GM12873 (cell line): ENCODE data around the gene OTP.

Experiments
- TF ChIP-seq, protein P1 (sequence below): IDR thresholded peaks from 2 replicates; pipeline ENCODE4 v1.5.1; 2012; ENCODE audit warnings: low read depth, mild to moderate bottlenecking, moderate library complexity, low read length, control low read depth; ENCODE audit not compliant: insufficient read depth; ENCODE audit errors: missing control alignments

OTP gene

DNA sequence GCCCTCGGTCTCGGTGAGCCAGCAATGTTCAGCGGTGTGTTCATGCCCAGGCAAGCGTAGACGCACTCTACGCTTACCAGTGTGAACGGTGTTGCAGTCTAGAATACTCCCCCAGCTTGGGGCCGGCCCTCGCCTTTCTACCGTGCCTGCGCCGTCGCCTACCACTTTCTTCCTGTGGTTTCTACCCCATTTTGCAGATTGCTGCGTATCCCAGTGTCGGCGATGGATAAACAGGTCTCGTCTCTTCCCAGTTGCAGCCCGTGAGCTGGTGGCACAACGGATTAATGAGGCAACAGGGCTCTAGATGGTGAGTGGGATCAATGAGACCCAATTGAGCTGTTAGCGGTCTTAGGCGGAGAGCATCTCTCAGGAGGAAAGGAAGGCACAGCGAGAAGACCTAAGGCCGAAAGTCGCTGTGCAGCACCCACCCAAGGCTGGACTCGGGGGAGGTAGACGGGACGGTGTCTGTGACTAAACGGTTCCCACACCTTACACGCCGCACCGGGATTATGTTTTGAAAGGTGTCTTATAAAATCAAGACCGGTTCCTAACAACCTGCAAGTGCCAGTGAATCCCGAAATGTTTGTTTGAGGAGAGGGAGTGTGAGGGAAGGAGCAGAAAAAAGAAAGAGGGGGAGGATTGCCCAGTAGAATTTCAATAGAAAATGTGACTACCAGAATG lies 5.8 kb downstream of the OTP start:
- TF ChIP-seq, protein P1, sequence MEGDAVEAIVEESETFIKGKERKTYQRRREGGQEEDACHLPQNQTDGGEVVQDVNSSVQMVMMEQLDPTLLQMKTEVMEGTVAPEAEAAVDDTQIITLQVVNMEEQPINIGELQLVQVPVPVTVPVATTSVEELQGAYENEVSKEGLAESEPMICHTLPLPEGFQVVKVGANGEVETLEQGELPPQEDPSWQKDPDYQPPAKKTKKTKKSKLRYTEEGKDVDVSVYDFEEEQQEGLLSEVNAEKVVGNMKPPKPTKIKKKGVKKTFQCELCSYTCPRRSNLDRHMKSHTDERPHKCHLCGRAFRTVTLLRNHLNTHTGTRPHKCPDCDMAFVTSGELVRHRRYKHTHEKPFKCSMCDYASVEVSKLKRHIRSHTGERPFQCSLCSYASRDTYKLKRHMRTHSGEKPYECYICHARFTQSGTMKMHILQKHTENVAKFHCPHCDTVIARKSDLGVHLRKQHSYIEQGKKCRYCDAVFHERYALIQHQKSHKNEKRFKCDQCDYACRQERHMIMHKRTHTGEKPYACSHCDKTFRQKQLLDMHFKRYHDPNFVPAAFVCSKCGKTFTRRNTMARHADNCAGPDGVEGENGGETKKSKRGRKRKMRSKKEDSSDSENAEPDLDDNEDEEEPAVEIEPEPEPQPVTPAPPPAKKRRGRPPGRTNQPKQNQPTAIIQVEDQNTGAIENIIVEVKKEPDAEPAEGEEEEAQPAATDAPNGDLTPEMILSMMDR: no peak

DNA sequence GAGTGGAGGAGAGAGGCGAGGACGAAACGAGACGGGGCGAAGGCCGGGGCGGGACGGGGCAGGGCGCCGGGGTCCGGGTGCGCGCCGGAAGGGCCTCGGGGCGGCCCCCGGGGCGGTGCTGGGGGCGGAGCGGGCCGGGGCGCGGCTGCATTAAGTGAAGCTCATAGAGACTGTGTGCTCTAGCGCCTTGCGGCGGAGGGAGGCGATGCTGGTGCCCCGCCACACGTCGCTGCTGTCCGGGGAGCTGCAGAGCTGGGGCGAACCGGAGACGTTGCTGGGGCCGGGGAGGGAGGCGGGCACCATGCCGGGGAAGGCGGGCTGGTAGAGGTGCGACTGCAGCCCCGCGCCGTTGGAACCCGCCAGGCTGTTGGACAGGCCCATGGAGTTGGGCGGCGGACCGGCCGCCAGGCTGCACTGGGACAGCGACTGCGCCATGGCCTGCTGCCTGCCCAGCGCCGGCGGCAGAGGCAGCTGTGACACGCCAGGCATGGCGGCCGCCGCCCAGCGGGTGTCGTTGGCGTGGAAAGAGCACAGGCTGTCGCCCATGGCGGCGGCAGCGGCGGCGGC lies 8.3 kb downstream of the OTP start:
- TF ChIP-seq, protein P1: peak; percentile 42

DNA sequence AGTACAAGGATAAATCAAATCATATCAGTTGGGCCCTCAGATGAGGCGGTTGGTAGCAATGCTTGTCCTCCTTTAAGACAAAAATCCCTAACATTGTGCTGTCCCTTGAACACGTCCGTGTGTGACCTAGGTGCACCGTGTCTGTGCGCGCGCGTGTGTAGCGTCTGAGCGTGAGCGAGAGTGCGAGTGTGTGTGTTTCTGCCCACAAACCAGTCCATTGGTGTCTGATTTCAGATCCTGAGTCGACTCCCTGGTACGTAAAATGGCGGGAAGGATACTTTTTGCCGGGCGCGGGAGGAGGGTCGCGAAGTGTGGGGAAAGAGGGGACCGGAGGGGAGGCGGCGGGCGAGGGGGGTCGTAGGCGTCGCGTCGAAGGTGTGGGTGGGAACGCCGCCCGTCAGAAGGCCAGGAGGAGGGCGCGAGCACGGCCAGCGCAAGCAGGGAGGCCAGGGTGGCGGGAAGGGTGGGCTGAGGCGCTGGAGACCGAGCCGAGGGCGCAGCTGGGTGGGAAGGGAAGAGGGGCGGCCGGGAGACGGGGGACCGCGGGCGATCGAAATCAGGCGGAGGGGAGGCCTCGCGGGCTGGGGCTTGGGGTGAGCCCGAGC lies 8.9 kb downstream of the OTP start:
- TF ChIP-seq, protein P1: no peak

DNA sequence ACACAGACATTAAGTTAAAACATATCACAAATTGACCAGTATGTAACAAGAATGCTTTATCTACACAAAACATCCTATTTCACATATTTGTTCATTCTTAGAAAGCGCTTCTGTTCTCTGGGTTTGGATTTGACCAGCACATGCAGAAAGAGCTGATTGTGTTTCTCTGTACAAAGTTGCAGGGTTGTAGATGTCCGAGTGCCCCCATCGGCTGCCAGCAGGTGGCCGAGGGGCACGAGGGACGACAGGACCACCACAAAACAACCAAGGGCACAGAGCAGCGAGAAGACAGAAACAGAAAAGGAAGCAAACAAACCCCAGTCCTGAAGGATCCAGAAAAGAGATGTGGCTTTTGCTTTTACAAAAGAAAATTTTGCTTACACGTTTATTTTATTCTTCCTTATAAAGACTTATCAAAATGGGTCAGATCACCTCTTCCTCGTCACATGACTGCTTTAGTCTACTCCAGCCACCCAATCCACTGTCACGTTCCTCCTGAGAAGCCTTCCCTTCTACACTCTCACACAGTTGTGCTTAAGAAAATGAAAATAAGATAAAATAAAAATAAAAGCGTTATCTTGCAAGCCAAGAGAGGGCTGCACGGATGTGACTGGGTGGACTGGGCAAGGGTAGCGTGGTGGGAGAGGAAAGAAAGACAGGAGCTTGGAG lies 9.5 kb downstream of the OTP start:
- TF ChIP-seq, protein P1: peak; percentile 7

DNA sequence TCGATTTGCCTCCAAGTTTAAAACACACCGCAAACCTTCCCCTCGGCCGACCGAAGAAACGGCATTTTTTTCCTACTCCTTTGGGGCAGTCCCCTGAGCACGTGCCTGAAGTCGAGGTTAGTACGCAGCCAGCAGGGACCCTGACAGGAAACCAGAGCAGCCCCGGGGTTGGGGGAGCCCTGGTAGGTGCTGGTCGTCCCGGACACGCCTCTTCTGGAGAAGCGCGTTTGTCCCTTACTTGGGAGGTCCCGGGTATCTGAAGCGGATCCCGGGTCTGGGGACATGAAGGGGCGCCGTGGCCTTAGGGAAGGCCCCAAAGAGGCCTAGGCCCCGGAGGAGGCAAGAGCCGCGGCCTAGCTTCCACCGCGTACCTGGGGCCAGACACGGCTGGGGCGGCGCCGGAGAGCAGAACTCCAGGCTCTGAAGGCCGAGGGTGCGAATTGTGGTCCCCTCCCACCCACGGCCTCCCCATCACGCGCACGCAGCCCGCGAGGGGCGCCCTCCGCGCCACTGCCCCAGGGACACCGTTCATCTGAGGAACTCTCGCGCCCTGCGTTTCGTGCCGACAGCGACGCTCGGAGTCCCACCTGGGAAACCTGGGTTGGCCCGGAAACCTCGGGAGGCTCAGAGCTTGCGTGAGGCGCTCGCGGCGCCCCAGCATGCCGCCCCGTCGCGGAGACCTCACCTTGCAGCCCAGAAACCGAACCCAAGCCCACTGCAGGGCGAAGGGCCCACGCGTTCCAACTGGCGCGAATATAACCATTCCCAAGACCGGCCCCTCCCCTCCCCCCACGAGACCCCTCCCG lies 10.4 kb downstream of the OTP start:
- TF ChIP-seq, protein P1: no peak

DNA sequence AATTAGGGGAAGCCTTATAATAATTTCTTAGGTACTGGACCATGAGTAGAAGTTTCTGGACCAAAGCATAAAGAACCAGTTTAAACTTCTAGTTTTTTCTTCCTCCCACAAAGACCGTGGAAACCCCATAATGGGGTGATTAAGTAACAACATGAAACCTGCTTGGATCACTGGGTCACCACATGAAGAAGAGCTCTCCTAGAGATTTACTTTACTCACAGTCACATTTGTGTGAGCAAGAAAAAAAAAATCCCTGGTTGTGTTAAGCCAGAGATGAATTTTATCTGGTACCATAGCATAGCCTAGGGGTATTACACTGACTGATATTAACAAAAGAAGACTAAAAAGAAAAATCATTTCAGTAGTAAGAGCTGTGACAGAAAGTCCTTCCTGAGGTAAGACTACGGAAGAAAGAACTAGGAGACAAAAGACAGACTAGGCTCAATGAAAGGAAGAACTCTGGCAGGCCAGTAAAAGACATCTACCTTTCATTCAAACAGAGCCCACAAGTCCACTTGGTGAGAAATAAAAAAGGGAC lies 15.2 kb downstream of the OTP start:
- TF ChIP-seq, protein P1: no peak
